Type B pancreatic cell (in vitro differentiated cells): Measurements from ENCODE around the gene SYNE2. TPM values are rescaled to one million over a fixed set of nuclear protein-coding genes. Genes with fewer than 3 reads are reported as not detected.

Experiments
- DNase-seq: peaks from one replicate; pipeline ENCODE4 v3.0.0; 2021; ENCODE audit warnings: mixed read lengths; ENCODE audit not compliant: unreplicated experiment; ENCODE audit errors: extremely low spot score
- H3K27ac Mint-ChIP-seq: 2 replicates; pipeline ENCODE4 v1.8.0; 2021; ENCODE audit warnings: mild to moderate bottlenecking, mixed read lengths
- H3K27me3 Mint-ChIP-seq: 2 replicates; pipeline ENCODE4 v1.8.0; 2021; ENCODE audit warnings: mixed read lengths
- H3K36me3 Mint-ChIP-seq: 2 replicates; pipeline ENCODE4 v1.8.0; 2021; ENCODE audit warnings: mixed read lengths
- H3K4me1 Mint-ChIP-seq: one replicate; pipeline ENCODE4 v1.8.0; 2021; ENCODE audit warnings: mixed read lengths; ENCODE audit not compliant: unreplicated experiment
- H3K4me3 Mint-ChIP-seq: 2 replicates; pipeline ENCODE4 v1.8.0; 2021; ENCODE audit warnings: mild to moderate bottlenecking, mixed read lengths
- H3K9me3 Mint-ChIP-seq: 2 replicates; pipeline ENCODE4 v1.8.0; 2021; ENCODE audit warnings: mixed read lengths
- CTCF ChIP-seq: fragments of 200-600 bp; sonication (generic); conservative IDR thresholded peaks from 2 replicates; pipeline ENCODE4 v1.5.0; 2021; ENCODE audit warnings: antibody characterized with exemption, mild to moderate bottlenecking
- total RNA-seq: library from RNA; stranded (reverse); gene quantifications from 2 replicates; pipeline ENCODE4 v1.2.1, GENCODE V29; 2021; ENCODE audit warnings: low replicate concordance

The SYNE2 gene
- total RNA-seq, 1 donor from 2014 or later, result 75.1 TPM

- Mint-ChIP-seq H3K4me3 (no peak overlapping the region), H3K27me3 (no peaks in the 10 kb centered on the region), H3K9me3 (no peaks in the 10 kb centered on the region), H3K27ac (no peak overlapping the region), H3K4me1 (peaks cover 7% of the 10 kb centered on the region), H3K36me3 (peaks cover 34% of the 10 kb centered on the region)
- no peak for DNase-seq
- TF ChIP-seq CTCF, result no peak
Measured at GRCh38 chr14:63995285-63995684, 142.5 kb downstream of the SYNE2 start.

GRCh38 chr14:63996016-63996415 lies 143.2 kb downstream of the SYNE2 start:
- no peak overlapping the region for H3K4me3 Mint-ChIP-seq
- no peaks in the 10 kb centered on the region for H3K9me3 Mint-ChIP-seq

GRCh38 chr14:63996625-63997220 lies 143.9 kb downstream of the SYNE2 start:
- H3K36me3 Mint-ChIP-seq, result peaks cover 40% of the 10 kb centered on the region
- DNase-seq, result no peak
- H3K4me1 Mint-ChIP-seq, result peaks cover 7% of the 10 kb centered on the region
- no peak for TF ChIP-seq CTCF
- no peaks in the 10 kb centered on the region for H3K27me3 Mint-ChIP-seq
- no peaks in the 10 kb centered on the region for H3K9me3 Mint-ChIP-seq
- no peak overlapping the region for H3K4me3 Mint-ChIP-seq
- H3K27ac Mint-ChIP-seq, result no peak overlapping the region

More at GRCh38 chr14:63996016-63996415, 143.2 kb downstream of the SYNE2 start:
- Mint-ChIP-seq H3K36me3 (peaks cover 38% of the 10 kb centered on the region), H3K27me3 (no peaks in the 10 kb centered on the region), H3K4me1 (peaks cover 7% of the 10 kb centered on the region), H3K27ac (no peak overlapping the region)
- TF ChIP-seq CTCF, result no peak
- no peak for DNase-seq

GRCh38 chr14:64000749-64001148 lies 147.9 kb downstream of the SYNE2 start:
- H3K27ac Mint-ChIP-seq, result no peak overlapping the region
- H3K36me3 Mint-ChIP-seq, result peaks cover 49% of the 10 kb centered on the region
- H3K27me3 Mint-ChIP-seq, result no peaks in the 10 kb centered on the region
- no peak for DNase-seq
- peaks cover 7% of the 10 kb centered on the region for H3K4me1 Mint-ChIP-seq
- no peak overlapping the region for H3K4me3 Mint-ChIP-seq
- no peak for TF ChIP-seq CTCF
- no peaks in the 10 kb centered on the region for H3K9me3 Mint-ChIP-seq

- Mint-ChIP-seq H3K9me3 (no peaks in the 10 kb centered on the region), H3K36me3 (peaks cover 19% of the 10 kb centered on the region), H3K4me3 (no peak overlapping the region), H3K27ac (no peak overlapping the region), H3K27me3 (no peaks in the 10 kb centered on the region), H3K4me1 (no peaks in the 10 kb centered on the region)
- DNase-seq, result no peak
- TF ChIP-seq CTCF, result no peak
Measured at GRCh38 chr14:64005822-64006221, 153.0 kb downstream of the SYNE2 start.

GRCh38 chr14:64008016-64008415 lies 155.2 kb downstream of the SYNE2 start:
- TF ChIP-seq CTCF, result no peak
- no peak overlapping the region for H3K4me3 Mint-ChIP-seq
- no peaks in the 10 kb centered on the region for H3K27me3 Mint-ChIP-seq
- peaks cover 19% of the 10 kb centered on the region for H3K36me3 Mint-ChIP-seq
- H3K9me3 Mint-ChIP-seq, result no peaks in the 10 kb centered on the region
- no peaks in the 10 kb centered on the region for H3K4me1 Mint-ChIP-seq
- DNase-seq, result no peak
- H3K27ac Mint-ChIP-seq, result no peak overlapping the region
